ENCODE data around the gene SMS.

DNA sequence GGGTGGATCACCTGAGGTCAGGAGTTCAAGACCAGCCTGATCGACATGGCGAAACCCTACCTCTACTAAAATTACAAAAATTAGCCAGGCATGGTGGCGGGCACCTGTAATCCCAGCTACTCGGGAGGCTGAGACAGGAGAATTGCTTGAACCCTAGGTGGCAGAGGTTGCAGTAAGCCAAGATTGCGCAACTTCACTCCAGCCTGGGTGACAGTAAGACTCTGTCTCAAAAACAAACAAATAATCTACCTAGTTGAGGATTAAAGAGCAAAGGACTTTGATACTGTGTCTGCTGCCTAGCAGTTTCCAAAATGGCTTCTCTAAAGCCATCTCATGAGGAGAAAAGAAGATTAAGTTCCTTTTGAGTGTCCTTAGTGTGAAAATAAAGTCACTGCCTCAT is 37.8 kb downstream of the SMS start:
- TF ChIP-seq, protein P1, sequence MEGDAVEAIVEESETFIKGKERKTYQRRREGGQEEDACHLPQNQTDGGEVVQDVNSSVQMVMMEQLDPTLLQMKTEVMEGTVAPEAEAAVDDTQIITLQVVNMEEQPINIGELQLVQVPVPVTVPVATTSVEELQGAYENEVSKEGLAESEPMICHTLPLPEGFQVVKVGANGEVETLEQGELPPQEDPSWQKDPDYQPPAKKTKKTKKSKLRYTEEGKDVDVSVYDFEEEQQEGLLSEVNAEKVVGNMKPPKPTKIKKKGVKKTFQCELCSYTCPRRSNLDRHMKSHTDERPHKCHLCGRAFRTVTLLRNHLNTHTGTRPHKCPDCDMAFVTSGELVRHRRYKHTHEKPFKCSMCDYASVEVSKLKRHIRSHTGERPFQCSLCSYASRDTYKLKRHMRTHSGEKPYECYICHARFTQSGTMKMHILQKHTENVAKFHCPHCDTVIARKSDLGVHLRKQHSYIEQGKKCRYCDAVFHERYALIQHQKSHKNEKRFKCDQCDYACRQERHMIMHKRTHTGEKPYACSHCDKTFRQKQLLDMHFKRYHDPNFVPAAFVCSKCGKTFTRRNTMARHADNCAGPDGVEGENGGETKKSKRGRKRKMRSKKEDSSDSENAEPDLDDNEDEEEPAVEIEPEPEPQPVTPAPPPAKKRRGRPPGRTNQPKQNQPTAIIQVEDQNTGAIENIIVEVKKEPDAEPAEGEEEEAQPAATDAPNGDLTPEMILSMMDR (IDR thresholded peaks at IDR 0.05), result no peak
- TF ChIP-seq POLR2A (IDR thresholded peaks at IDR 0.05), result no peak
- no peak for TF ChIP-seq POLR2AphosphoS5 (IDR thresholded peaks at IDR 0.05)
- no peak for TF ChIP-seq EP300 (IDR thresholded peaks at IDR 0.05; ENCODE audit: low read depth)

All from transverse colon (tissue), 4 donors.